HG03280 (cell line): ENCODE results near the gene CHFR.
"Not testable (repeated sequence)": the region's sequence is repeated elsewhere in the genome, so short reads cannot be mapped to it uniquely, and the experiment has no call there.

Source experiments
- ATAC-seq: cut with Tn5 transposase; IDR thresholded peaks from one replicate; pipeline ENCODE4 v1.9.1; 2021; ENCODE audit warnings: mild to moderate bottlenecking, moderate library complexity; ENCODE audit not compliant: unreplicated experiment

CHFR gene

DNA sequence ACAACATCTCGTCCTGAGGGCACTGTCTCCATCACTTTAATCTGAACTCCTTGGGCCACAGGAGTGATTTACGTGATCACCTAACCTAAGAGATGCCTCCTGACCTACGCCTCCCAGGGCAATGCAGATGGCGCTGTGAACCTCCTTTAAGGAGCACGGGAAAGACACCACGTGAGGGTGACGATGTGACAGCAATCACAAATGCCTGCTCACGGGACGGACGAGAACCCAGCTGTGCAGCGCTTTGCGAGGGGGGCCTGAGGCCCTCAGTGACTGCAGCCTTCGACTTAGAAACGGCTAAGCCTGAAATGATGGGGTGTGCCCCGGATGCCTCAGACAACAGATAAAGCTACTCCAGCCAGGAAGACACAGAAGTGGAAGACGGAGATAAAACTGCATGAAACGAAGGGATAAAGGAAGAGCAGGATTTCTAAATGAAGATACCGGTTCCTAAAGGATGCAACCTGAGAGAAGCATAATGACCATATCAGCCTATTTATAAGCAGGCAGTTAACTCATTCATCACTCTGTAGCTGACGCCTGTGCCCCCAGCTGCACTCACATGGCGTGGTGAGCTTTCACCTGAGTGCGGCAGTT is 44.9 kb downstream of the CHFR start:
- no peak for ATAC-seq

DNA sequence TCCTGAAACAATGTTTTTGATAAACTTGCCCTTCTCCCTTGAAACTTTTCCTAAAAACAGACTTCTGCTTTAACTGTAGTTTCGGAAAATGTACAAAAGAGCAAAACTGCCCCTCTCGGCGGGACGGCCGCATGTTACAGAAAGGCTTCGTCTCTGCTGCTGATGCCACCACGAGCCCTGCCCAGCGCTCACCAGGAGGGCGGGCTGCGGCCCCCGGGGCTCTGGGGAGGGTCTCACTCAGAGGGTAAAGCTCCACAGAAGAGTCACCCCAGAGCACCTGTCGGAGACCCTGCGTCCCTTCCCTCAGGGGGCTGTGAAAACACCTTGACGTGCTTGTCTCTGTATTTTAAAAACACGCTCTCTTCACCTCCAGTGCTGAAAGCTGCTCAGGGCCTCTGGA is 46.3 kb downstream of the CHFR start:
- ATAC-seq: no peak

DNA sequence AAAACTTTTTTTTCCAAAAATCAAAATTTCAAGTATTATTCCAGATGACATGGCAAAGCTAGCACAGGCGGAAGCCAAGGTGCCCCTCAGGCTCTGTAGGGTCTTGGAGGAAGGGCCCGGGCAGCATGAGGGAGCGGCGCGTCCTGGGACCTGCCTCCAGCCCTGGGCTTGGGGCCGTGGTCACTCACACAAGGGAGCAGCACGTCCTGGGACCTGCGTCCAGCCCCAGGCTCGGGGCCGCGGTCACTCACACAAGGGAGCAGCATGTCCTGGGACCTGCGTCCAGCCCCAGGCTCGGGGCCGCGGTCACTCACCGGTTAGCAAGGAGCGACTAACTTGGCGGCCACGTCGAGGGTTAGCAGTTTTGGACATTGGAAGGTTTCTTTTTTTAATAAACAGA is 46.9 kb downstream of the CHFR start:
- no peak for ATAC-seq

DNA sequence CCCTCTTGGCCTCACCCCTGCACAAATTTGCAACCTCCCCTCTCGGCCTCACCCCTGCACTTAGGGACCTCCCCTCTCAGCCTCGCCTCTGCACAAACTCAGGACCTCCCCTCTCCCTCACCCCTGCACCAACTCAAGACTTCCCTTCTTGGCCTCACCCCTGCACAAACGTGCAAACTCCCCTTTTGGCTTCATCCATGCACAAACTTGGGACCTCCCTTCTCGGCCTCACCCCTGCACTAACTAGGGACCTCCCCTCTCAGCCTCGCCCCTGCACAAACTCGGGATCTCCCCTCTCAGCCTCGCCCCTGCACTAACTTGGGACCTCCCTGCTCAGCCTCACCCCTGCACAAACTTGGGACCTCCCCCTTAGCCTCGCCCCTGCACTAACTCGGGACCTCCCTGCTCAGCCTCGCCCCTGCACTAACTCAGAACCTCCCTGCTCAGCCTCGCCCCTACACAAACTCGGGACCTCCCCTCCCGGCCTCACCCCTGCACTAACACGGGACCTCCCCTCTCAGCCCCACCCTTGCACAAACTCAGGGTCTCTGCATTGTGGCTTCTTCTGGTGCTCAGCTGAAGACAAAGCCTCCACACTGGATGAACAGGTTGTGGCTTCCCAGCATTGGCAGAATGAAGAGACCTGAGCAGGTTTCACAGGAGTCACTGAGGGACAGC is 47.7 kb downstream of the CHFR start:
- ATAC-seq: no peak

DNA sequence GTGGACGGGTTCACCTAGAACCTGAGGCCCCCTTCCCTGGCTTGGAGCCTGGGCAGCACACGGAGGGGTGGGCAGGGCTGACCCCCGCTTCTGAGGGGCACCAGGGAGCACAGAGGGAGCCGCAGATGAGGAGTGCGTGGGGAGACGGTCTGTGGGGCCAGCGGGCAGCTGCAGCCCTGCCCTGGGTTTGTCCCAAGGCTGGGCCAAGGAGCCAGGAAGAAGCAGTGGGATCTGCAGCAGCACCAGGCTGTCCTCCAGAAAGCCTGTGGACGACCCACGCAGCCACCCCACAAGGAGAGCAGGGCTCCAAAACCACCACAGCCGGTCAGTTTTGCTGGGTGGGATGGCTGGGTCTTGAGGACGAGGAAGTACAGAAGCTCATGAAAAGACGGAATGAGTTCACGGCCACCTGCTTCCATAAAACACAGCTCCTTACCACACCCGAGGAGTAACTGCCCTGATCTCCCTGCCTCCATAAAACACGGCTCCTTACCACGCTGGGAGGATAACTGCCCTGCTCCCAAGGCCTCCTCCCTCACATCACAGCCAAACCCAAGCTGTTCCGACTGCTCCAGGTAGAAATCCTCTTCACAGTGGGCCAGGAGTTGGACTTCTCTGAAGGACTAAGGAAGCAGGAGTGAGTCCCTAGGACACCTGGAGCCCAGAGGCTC is 48.9 kb downstream of the CHFR start:
- no peak for ATAC-seq

DNA sequence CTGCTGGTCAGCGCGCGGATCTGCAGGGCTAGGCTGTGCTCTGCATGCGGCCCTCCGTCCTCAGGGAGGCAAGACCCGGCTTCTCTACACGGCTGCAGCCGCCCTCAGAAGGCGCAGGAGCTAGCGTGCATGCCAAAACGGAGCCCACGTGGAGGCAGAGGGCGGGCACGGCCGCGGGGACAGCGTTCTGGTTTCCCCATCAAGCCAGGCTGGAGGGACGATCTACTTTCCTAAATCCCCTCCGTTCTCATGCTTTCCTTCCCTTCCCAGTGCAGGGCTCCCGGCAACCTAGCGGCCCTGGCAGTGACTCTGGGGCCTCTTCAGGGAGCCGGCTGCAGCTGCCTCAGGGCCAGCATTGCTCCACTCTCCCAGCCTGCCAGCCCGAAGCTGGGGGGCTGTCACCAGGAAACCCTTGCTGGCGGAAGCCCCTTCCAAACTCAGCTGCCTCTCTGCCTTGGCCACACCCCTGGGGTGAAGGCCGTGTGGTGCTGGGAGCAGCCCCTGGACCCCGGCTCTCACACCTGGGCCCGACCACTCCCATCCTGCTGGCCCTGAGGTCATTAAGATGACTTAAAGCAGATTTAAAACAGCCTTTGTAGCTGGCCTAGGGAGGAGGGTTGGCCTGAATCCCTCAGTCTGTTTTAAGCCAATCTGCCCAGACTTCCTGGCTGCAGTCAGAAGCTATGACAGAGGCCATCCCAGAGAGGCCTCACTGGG is 49.6 kb downstream of the CHFR start:
- ATAC-seq: no peak

DNA sequence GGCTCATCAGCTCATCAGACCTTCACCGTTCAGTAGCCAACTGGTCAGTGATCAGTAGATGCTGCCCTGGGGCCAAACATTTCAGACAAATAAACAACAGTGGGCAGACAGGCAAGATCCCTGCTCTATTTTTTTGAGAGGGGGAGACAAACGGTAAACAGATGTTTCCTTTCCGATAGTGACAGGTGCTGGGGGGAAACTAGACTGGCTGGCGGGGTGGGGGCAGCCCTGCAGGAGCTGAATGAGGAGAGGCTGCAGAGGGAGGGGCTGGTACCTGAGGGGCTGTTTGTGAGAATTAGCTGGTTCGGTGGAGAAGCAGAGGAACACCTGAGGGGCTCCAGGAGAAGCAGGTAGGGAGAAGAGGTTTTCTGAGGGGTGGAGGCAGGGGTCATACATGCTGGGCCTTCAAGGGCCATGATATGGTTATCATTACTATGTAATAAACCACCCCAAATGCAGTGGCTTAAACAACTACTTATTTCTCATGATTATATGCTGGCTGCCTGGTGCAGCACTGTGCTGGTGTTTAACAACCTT is 50.5 kb downstream of the CHFR start:
- ATAC-seq: no peak

DNA sequence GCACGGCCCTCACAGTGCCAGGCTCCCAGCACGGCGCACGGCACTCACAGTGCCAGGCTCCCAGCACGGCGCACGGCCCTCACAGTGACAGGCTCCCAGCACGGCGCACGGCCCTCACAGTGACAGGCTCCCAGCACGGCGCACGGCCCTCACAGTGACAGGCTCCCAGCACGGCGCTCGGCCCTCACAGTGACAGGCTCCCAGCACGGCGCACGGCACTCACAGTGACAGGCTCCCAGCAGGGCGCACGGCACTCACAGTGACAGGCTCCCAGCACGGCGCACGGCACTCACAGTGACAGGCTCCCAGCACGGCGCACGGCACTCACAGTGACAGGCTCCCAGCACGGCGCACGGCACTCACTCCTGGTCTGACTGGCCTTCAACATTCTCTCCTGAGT is 51.2 kb downstream of the CHFR start:
- ATAC-seq: not testable (repeated sequence)

DNA sequence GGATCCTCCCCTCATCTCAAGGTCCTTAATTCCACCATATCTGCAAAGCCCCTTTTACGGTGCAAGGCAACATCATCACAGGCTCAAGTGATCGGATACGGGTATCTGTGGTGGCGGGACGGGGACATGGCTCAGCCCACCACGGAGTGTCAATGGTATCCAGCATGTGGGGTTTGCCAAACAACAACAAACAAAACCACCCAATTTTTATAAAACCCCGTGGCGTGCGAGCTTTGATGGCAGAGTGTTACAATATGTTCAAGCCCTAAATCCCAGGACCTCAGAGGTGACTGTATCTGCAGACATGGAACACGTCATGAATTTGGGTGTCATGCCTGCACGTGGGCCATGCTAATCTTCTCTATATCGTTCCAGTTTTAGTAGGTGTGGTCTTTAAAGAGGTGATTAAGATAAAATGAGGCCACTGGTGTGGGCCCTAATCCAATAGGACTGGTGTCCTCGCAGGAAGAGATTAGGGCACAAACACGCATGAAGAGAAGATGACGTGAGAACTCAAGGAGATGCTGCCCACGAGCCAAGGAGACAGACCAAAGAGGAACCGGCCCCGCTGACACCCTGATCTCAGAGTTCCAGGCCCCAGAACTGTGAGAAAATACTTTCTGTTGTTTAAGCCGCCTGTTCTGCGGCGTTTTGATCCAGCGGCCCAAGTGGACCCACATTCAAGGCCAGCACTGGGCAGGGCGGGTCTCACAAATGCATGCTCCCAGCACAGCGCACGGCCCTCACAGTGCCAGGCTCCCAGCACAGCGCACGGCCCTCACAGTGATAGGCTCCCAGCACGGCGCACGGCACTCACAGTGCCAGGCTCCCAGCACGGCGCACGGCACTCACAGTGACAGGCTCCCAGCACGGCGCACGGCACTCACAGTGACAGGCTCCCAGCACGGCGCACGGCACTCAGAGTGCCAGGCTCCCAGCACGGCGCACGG is 52.1 kb downstream of the CHFR start:
- no peak for ATAC-seq

DNA sequence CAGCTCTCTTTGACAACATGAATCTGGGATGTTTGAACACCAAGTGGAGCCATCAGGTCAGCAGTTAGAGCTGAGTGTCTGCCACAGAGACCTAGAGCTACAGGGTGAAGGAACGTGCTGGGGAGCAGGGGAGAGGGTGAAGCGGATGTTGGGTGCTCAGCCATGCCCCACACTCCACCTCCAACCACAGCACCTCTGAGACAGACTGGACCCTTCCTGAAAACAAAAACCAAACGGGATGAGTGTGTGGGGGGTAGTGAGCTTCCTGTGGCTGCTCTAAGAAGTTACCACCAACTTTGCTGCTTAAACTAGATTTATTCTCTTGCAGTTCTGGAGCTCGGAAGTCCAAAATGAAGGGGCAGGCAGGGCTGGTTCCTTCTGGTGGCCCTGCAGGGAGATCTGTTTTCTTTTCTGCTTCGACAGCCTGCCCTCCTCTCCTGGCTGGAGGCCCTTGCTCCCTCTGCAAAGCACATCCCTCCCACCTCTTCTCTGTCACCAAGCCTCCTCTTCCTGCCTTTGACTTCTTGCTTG is 53.2 kb downstream of the CHFR start:
- ATAC-seq: no peak

DNA sequence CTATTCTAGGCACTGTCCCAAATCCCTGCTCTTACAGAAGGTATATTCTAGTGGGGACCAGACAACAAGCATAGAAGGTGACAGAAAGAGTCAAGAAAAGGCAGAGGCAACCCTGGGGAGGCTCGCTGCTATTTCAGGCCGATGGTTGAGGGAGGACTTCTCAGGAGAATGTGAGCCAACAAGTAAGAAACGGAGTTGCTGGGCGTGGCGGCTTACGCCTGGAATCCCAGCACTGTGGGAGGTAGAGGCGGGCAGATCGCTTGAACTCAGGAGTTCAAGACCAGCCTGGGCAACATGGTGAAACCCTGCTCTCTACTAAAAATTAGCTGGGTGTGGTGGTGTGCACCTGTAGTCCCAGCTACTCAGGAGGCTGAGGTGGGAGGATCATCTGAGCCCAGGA is 54.1 kb downstream of the CHFR start:
- no peak for ATAC-seq

DNA sequence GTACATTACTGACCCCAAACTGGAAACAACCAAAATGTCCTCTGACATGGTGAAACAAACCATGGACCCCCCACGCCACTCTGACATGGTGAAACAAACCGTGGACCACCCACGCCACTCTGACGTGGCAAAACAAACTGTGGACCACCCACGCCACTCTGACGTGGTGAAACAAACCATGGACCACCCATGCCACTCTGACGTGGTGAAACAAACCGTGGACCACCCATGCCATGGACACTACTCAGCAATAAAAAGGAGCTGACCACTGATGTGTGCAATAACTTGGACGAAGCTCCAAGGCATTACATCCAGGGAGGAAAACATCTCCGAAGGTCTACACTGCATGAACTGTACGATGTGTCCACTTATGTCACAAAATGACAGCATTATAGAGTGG is 55.6 kb downstream of the CHFR start:
- ATAC-seq: no peak

DNA sequence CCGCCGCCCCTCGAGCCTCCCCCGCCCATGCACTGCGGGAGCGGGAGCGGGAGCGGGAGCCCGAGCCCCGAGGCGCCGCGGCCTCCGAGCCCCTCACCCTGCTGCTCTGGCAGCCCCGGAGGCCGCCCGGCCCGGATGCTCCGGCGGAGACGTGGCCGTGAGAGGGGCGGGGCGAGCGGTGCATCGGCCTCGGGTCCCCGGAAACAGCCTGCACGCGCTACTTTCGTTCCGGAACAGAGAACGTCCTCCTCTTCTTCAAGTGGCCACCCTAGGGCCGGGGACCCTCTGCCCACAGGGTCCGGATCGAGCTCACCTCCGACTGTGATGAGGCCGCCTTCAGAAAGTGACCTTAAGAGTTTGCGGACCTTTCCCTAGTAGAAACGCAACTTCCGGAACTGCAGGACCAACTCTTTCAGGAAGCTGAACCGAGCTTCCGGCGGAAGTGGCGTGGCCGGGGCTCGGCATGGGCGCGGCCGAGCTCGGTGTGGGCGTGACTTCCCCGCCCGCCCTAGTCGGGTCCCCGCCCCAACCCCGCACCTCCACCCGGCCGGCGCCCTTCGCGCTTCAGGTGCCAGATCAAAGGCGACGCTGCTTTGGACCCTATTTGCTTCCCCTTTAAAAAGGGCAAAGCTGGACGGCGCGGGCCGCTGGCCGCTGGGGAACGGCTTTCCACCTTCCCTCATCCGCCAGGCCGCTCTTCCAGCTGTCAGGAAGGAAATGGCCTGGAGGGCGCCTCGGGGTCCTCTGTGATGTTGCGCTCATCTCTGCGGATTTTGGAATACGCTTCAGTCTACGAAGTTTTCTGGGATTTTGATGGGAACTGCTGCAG is 58.5 kb downstream of the CHFR start, which contains the start of gene GOLGA3:
Gene GOLGA3 (minus strand): TSS at position 164 of the 829 bp plus-strand sequence. CDS start 6,741 bp downstream, outside the sequence.
- ATAC-seq: peak; percentile 90

DNA sequence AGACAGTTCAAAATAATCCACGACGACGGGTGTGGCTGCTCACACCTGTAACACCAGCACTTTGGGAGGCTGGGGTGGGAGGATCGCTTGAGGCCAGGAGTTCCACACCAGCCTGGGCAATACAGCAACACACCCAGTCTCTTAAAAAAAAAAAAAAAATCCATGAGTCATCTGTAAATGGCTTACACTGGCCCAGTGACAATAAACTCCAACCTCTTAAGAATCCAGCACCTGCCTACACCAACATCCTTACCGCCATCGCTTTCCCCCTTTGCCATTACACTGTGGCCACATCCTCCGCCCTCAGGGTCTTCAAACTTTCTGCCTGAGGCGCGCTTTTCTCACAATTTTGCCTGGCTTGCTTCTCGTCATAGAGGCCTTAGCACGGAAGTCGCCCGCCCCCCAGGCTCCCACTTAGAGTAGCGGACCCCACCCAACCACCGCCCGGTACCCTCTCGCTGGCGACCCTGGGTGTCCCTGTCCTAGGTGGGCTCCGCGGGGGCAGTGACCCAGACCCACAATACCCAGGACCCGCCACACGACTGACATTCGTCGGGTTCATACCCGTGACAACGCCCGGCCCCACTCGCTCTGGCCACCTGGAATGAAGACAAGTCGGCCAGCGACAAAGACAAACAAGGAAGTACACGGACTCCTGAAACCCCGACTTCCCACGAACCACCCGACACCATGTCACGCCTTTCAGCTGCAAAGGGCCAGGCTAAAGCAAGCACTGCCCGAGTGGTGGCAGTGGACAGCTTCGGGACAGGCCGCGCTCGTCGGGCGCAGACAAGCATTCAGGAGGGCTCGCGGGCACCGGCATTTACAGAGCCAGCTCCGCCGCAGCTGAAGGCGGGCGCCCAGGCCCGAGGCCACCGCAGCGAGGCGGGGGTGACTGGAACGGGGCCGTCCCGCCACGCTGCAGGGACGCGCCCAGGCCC is 59.4 kb downstream of the CHFR start:
- peak; percentile 24 for ATAC-seq

DNA sequence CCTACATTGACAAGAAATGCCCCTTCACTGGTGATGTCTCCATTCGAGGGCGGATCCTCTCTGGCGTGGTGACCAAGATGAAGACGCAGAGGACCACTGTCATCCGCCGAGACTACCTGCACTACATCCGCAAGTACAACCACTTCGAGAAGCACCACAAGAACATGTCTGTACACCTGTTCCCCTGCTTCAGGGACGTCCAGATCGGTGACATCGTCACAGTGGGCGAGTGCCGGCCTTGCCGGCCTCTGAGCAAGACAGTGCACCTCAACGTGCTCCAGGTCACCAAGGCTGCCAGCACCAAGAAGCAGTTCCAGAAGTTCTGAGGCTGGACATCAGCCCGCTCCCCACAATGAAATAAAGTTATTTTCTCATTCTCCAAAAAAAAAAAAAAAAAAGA is 61.5 kb downstream of the CHFR start:
- no peak for ATAC-seq

DNA sequence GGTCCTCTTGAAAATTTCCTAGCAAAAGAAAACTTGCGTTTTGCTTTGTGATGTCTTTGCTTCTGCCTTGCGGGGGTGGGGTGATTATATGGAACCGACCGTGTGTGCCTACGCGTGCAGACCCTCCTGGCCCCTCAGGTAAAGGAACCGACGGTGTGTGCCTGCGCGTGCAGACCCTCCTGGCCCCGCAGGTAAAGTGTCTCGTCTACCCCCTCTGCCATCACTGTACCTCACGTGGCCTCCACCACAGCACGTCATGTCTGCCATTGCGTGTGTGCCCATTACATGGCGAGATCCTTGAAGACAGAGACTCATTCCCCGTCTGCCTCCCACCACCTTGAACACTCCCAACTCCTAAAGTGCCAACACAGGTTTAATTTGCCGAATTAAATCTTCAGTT is 62.3 kb downstream of the CHFR start:
- no peak for ATAC-seq

DNA sequence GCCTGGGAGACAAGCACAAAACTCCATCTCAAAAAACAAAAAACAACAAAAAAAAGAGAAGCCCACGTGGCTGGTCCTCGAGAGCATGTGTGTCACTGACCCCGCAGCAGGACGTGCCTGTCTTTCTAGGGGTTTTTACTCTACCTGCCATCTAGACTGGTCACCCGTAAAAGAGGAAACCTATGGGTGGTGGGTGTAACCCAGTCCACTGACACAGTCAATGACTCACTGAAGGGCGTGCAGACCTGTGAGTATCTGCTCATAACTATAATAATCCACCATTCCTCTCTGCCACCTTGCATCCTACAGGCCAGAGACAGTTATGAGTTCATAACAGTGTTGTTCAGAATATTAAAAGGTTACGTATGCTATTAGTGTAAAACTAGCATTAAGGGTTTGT is 63.4 kb downstream of the CHFR start:
- ATAC-seq: no peak

DNA sequence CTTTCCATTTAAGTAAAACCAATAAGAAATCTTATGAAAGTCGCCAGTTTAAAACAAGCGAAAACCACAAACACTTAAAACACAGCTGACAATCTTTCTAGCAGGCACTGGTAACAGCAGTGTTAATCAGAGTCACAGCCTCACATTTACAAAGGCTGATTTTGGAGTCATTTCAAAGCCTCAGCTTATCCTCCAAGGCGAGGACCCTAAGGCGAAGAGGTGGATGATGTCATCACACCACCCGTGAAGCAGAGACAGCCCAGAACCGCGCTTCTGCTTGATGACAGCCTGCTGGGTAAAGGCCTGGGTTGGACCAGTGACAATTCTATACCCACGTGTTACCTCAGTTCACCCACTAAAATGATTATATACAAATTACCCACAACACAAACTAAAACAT is 68.8 kb downstream of the CHFR start:
- ATAC-seq: no peak
